ENCODE results near the gene ITGA3.

DNA sequence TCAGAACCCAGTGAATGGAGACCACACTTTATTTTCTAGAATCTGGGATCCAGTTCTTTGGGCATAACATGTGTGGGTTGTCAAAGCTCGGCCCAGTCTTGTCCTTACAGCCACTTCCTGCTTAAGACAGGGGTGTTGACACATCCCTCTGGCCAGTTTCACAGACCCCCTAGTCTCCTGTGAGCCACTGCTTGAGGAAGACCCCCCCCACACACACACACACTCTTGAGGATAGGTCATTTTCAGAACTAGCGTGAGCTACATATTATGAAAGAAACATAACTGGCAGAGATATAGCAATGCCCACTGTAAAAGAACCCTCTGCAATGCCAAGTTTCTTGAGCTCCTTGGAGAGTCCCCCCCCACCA is 36.0 kb downstream of the ITGA3 start:
- TF ChIP-seq, protein P1, sequence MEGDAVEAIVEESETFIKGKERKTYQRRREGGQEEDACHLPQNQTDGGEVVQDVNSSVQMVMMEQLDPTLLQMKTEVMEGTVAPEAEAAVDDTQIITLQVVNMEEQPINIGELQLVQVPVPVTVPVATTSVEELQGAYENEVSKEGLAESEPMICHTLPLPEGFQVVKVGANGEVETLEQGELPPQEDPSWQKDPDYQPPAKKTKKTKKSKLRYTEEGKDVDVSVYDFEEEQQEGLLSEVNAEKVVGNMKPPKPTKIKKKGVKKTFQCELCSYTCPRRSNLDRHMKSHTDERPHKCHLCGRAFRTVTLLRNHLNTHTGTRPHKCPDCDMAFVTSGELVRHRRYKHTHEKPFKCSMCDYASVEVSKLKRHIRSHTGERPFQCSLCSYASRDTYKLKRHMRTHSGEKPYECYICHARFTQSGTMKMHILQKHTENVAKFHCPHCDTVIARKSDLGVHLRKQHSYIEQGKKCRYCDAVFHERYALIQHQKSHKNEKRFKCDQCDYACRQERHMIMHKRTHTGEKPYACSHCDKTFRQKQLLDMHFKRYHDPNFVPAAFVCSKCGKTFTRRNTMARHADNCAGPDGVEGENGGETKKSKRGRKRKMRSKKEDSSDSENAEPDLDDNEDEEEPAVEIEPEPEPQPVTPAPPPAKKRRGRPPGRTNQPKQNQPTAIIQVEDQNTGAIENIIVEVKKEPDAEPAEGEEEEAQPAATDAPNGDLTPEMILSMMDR (IDR thresholded peaks at IDR 0.05): no peak
- no peak for TF ChIP-seq EP300 (IDR thresholded peaks at IDR 0.05)
- TF ChIP-seq POLR2A (IDR thresholded peaks at IDR 0.05): no peak
